ENCODE measurements around the gene BCL7A. TPM values are rescaled to one million over a fixed set of nuclear protein-coding genes. Genes with fewer than 3 reads are reported as not detected.

The BCL7A gene
- total RNA-seq, 1 experiment from 2014 or later, result 6.3 TPM

- intact Hi-C loops (cut with micrococcal nuclease; ENCODE audit: unreplicated experiment), result loop anchor here (2.0 kb wide), 1 partner anchor 19 kb away; no protein-coding TSS in a partner anchor
- Histone ChIP-seq H3K9me2 (ENCODE audit: insufficient read depth) (no peaks in the 10 kb centered on the region), H3K4me2 (no peak overlapping the region), H3K36me3 (ENCODE audit: low read depth) (no peaks in the 10 kb centered on the region), H3K9me3 (ENCODE audit: insufficient read depth, low read depth) (no peaks in the 10 kb centered on the region), H3K79me2 (ENCODE audit: low read depth) (peaks cover 79% of the 10 kb centered on the region), H2AFZ (no peak overlapping the region), H3K4me3 (no peak overlapping the region), H3F3A (ENCODE audit: insufficient read depth, low read depth) (peaks cover 25% of the 10 kb centered on the region), H3K27ac (no peak overlapping the region), H3K27me3 (ENCODE audit: insufficient read depth, low read depth) (no peaks in the 10 kb centered on the region), H4K20me1 (ENCODE audit: insufficient read depth) (peaks cover 18% of the 10 kb centered on the region), H3K4me1 (replicated peaks; ENCODE audit: insufficient read depth) (peaks cover 38% of the 10 kb centered on the region)
- POLR2A ChIA-PET (ENCODE audit: unreplicated experiment), result interaction anchor here (0.7 kb wide), 1 partner anchor 35 kb away, joined by 3 read pairs; no protein-coding TSS in a partner anchor
- no TSS peak for BruUV-seq (replicated peaks)
- TF ChIP-seq, protein P1, sequence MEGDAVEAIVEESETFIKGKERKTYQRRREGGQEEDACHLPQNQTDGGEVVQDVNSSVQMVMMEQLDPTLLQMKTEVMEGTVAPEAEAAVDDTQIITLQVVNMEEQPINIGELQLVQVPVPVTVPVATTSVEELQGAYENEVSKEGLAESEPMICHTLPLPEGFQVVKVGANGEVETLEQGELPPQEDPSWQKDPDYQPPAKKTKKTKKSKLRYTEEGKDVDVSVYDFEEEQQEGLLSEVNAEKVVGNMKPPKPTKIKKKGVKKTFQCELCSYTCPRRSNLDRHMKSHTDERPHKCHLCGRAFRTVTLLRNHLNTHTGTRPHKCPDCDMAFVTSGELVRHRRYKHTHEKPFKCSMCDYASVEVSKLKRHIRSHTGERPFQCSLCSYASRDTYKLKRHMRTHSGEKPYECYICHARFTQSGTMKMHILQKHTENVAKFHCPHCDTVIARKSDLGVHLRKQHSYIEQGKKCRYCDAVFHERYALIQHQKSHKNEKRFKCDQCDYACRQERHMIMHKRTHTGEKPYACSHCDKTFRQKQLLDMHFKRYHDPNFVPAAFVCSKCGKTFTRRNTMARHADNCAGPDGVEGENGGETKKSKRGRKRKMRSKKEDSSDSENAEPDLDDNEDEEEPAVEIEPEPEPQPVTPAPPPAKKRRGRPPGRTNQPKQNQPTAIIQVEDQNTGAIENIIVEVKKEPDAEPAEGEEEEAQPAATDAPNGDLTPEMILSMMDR (conservative IDR thresholded peaks at IDR 0.05), result no peak
- TF ChIP-seq EZH2 (IDR thresholded peaks at IDR 0.05; ENCODE audit: low read depth), result no peak
- no peak for DNase-seq
- CTCF ChIA-PET, result interaction anchor here (1.4 kb wide), 1 partner anchor 23 kb away, joined by 4 read pairs; no protein-coding TSS in a partner anchor
Observed at GRCh38 chr12:122099856-122100255, 78.2 kb downstream of the BCL7A start.

GRCh38 chr12:122100568-122100967, 78.9 kb downstream of the BCL7A start:
- H3K36me3 ChIP-seq (ENCODE audit: low read depth), result no peaks in the 10 kb centered on the region
- no peak overlapping the region for H3K27ac ChIP-seq
- no peaks in the 10 kb centered on the region for H3K9me2 ChIP-seq (ENCODE audit: insufficient read depth)
- intact Hi-C loops (cut with micrococcal nuclease; ENCODE audit: unreplicated experiment), result no loop called here
- peaks cover 81% of the 10 kb centered on the region for H3K79me2 ChIP-seq (ENCODE audit: low read depth)
- DNase-seq, result no peak
- POLR2A ChIA-PET (ENCODE audit: unreplicated experiment), result no interaction called here
- no TSS peak for BruUV-seq (replicated peaks)
- peaks cover 38% of the 10 kb centered on the region for H3K4me1 ChIP-seq (replicated peaks; ENCODE audit: insufficient read depth)
- TF ChIP-seq EZH2 (IDR thresholded peaks at IDR 0.05; ENCODE audit: low read depth), result no peak
- TF ChIP-seq, protein P1 (conservative IDR thresholded peaks at IDR 0.05), result no peak
- H3K4me3 ChIP-seq, result no peak overlapping the region
- H3K27me3 ChIP-seq (ENCODE audit: insufficient read depth, low read depth), result no peaks in the 10 kb centered on the region
- CTCF ChIA-PET, result interaction anchor here (0.6 to 1.4 kb wide), 2 partner anchors 22 to 528 kb away, joined by 4 to 7 read pairs; no protein-coding TSS in a partner anchor
- no peak overlapping the region for H3K4me2 ChIP-seq
- H2AFZ ChIP-seq, result no peak overlapping the region
- H3F3A ChIP-seq (ENCODE audit: insufficient read depth, low read depth), result peaks cover 18% of the 10 kb centered on the region; the same call in 1 of the 2 replicates
- peaks cover 18% of the 10 kb centered on the region for H4K20me1 ChIP-seq (ENCODE audit: insufficient read depth)
- no peaks in the 10 kb centered on the region for H3K9me3 ChIP-seq (ENCODE audit: insufficient read depth, low read depth)

- no peak overlapping the region for H3K27ac ChIP-seq
- peaks cover 28% of the 10 kb centered on the region for H3K4me1 ChIP-seq (replicated peaks; ENCODE audit: insufficient read depth)
- intact Hi-C loops (cut with micrococcal nuclease; ENCODE audit: unreplicated experiment), result no loop called here
- CTCF ChIA-PET, result no interaction called here
- H2AFZ ChIP-seq, result no peak overlapping the region
- TF ChIP-seq, protein P1 (conservative IDR thresholded peaks at IDR 0.05), result no peak
- no peak for TF ChIP-seq EZH2 (IDR thresholded peaks at IDR 0.05; ENCODE audit: low read depth)
- BruUV-seq (replicated peaks), result no TSS peak
- peaks cover 7% of the 10 kb centered on the region for H4K20me1 ChIP-seq (ENCODE audit: insufficient read depth)
- H3K4me3 ChIP-seq, result no peak overlapping the region
- no peaks in the 10 kb centered on the region for H3K9me3 ChIP-seq (ENCODE audit: insufficient read depth, low read depth)
- no peak for DNase-seq
- H3K27me3 ChIP-seq (ENCODE audit: insufficient read depth, low read depth), result no peaks in the 10 kb centered on the region
- no peaks in the 10 kb centered on the region for H3K36me3 ChIP-seq (ENCODE audit: low read depth)
- no peak overlapping the region for H3K4me2 ChIP-seq
- H3F3A ChIP-seq (ENCODE audit: insufficient read depth, low read depth), result peaks cover 9% of the 10 kb centered on the region; the same call in 1 of the 2 replicates
- H3K9me2 ChIP-seq (ENCODE audit: insufficient read depth), result no peaks in the 10 kb centered on the region
- POLR2A ChIA-PET (ENCODE audit: unreplicated experiment), result no interaction called here
- H3K79me2 ChIP-seq (ENCODE audit: low read depth), result peaks cover 82% of the 10 kb centered on the region
Observed at GRCh38 chr12:122102331-122102730, 80.6 kb downstream of the BCL7A start.

Measured in PC-9 (cell line).